Effector CD8-positive, alpha-beta T cell (primary cell): ENCODE measurements around the gene NCAM1.

Source experiments
- DNase-seq: peaks from one replicate; lab custom pipeline; 2025; lab: John Stamatoyannopoulos, UW

NCAM1 gene

DNA sequence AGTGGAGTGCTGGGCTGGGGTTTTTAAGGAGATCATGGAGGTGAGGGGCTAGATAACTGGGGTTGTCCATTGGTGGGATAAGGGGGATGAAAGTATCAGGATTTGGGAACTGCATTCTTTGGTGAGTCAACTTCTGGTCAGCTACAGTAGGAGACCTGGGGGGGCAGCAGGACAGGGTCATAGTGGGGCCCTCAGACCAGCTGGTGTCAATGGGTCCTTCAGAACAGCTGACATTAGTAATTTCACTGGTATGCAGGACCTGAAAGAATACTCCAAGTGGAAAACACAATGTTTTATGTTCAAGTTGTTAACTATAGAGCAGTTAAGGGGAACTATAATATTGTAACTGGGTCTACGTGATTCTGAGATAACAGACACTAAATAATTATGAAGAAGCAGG is 350.3 kb downstream of the NCAM1 start:
- no peak for DNase-seq

DNA sequence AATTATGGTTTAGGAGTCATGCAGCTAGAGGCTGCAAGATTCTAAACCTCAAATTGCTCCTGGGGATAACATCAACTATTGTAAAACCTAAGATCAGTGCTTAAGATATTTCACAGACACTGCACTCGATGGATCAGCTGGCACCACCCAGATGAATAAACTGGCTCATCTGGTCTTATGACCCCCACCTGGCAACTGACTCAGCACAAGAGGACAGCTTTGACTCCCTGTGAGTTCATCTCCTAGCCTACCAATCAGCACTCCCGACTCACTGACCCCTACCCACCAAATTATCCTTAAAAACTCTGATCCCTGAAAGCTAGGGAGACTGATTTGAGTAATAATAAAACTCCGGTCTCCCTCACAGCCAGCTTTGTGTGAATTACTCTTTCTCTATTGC is 352.4 kb downstream of the NCAM1 start:
- no peak for DNase-seq

DNA sequence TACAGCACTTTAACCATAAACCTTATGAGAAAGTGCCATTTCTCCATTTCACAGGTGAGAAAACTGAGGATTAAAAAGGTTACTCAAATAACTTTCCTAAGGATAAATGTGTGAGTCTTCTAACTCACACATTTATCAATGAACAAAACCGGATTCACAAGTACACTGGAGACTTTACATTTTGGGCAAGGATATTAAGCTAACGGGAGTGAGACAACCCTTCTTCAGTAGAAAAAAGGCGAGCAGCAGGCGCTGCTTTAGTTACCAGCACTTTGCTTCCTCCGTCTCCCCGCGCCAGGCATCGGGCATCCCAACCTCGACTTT is 352.8 kb downstream of the NCAM1 start:
- no peak for DNase-seq

DNA sequence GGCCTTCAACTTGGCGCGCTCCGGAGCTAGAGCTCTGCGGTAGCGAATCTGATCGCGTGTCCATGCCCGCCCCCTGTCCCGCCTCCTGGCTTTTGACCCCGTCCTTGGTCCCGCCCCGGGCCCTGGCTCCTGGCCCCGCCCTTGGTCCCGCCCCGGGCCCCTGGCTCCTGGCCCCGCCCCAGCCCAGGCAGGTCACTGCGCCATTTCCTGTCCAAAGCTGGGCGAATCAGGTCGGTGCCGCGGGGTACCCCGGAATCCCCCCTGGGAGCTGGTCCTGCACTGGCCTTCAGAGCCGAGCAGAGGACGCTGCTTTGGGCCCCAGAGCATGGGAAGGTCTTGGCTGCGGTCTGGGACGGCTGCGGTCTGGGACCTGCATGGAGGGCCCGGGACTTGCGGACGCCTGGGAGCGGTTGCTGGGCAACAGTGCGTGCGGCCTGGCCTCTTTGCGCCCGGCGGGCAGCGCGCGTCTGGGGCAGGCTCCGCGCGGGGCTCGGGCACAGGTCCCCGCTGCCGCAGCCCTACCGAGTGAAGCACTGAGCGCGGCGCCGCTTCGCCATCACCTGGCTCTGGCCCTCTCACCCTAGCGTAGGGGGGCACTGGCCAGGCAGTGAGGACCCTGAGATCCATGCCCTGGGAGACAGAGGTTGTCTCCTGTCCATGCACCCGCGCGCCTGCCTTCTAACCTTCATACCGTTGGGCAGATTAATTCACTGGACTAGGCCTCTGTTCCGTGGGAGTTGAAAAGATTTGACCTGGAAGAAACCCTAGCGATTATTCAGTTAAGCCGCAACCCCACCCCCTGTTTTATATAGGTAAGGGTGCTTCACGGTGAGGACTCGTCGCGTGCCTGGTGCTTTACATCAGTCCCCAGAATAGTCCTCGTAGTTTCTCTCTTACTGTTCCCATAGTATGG is 353.4 kb downstream of the NCAM1 start, which contains the start of gene TTC12:
TTC12 (plus strand) TSS at position 195 of the 913 bp plus-strand sequence. CDS start 1,675 bp downstream, outside the sequence.
- DNase-seq = peak; percentile 70

DNA sequence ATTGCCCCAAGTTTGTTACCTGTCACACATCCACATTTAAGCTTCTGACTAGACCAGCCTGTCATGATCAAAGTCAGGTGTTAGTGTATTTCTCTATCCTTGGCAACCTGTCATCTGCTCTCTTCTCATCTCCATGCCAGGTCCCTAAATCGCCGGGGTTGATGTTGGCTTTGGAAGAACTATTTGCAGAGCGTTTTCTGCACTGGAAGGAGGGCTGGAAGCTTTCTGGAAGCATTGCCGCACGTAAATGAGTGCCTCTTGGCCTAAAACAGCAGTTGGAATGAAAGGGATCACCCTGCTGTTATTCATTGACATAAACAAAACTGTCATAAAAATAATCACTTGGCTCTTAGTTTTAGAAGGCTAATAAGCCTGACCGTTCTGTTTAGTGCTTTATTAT is 354.6 kb downstream of the NCAM1 start:
- DNase-seq = no peak

DNA sequence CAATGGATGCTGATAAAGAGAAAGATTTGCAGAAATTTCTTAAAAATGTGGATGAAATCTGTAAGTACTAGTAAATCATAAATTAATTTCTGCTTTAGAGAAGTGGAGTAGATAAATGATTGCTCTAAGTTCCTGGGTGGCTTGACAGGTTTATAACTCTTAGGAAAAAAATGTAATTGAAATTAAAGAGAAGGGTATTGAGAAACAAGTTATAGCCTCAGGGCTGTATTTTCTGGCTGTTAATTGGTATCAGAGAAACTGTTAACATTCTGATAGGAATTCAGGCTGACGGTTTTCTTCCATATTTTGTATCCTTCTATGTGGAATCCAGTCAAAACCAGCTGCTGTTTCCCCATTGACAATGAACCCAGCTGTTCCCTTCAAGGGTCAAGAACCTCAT is 355.0 kb downstream of the NCAM1 start:
- no peak for DNase-seq

DNA sequence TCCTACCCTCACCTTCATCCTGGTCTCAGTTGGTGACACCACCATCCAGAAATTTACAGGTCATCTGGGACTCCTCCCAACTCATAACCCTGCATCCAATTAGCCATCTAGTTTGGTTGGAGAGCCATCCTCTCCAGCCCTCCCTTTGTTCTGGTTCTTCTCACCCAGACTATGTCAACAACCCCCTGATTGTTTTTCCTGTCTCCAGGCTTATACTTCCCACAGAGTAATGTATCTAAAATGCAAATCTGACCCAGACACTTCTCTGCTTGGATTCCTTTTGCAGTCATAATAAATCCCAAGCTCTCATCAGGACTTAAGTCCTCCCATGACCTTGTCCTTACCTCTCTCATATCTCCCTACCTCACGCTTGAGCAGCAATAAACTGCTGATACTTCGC is 356.1 kb downstream of the NCAM1 start:
- DNase-seq = no peak

DNA sequence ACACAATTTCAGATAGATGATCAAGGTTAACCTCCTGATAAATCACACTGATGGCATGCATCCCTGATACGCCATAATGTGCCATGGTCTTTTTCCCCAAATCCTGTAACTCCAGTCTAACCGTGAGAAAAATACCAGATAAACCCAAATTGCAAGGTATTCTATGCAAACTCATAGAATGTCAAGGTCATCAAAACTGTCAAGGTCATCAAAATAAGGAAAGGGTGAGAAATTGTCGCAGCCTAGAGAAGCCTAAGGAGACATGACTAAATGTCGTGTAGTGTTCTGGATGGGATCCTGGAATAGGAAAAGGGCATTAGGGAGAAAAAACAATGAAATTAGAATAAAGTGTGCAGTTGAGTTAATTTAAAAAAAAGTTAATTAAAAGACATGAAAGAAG is 357.9 kb downstream of the NCAM1 start:
- DNase-seq = no peak

DNA sequence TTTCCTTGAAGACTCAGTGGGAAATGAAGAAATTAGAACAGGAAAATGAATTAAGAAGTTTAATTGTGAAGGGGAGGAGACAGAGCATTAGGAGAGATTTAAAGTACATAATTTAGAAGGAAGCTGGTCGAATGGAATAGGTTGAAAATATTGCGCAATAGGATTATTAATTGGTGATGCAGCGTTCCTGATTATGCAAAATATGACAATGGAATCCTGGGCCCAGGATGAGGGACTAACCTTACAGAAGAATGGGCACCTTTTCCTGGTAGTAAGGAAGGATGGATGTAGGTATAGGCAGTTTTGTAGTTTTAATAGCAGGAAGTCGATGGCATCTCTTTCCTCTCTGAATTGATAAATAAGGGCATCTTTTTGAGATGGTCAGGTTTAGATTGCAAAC is 360.9 kb downstream of the NCAM1 start:
- no peak for DNase-seq

DNA sequence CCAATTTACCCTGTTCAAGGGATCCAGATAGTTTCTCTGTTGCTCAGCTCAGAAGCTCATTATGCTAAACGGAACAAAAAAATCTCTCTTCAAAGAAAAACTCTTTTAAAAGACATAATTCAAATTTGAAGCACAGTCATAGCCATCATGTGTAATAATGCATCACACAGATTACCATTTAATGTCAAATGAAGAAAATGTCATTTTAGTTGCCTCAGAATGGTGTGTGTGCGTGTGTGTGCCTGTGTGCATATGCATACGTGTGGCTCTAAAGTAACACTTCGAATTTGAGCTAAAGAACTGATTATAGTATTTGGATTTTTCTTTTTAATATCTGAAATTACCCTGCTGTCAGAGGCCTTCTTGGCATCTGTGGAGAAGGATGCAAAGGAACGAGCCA is 363.0 kb downstream of the NCAM1 start:
- DNase-seq = no peak
